ENCODE results near the gene PPM1J.

GRCh38 chr1:112689196-112689841 lies 25.8 kb downstream of the PPM1J start:
- TF ChIP-seq ZBTB40 (IDR thresholded peaks at IDR 0.05) (no peak), ZBTB40 (CRISPR knock-in tag; IDR thresholded peaks at IDR 0.05) (no peak), ZNF184 (CRISPR knock-in tag; IDR thresholded peaks at IDR 0.05) (no peak), SMARCE1 (IDR thresholded peaks at IDR 0.05) (no peak), CEBPB (tag; IDR thresholded peaks at IDR 0.05) (no peak), POLR2AphosphoS5 (IDR thresholded peaks at IDR 0.05; ENCODE audit: control insufficient read depth, insufficient read depth, low read depth, low read length) (no peak), ZNF253 (CRISPR knock-in tag; conservative IDR thresholded peaks at IDR 0.05) (no peak), KAT2B (IDR thresholded peaks at IDR 0.05; ENCODE audit: low read depth, low read length) (no peak), POLR2A (conservative IDR thresholded peaks at IDR 0.05) (no peak), CHD4 (IDR thresholded peaks at IDR 0.05; ENCODE audit: insufficient read depth, insufficient replicate concordance, low read depth, low read length, poor library complexity, severe bottlenecking) (no peak), ZNF280A (IDR thresholded peaks at IDR 0.05; ENCODE audit: low read depth, partially characterized antibody) (no peak), POLR2AphosphoS2 (IDR thresholded peaks at IDR 0.05; ENCODE audit: low read length) (no peak), NFE2L1 (tag; IDR thresholded peaks at IDR 0.05; ENCODE audit: borderline replicate concordance, low read depth) (no peak)
- TF ChIP-seq, protein P1, sequence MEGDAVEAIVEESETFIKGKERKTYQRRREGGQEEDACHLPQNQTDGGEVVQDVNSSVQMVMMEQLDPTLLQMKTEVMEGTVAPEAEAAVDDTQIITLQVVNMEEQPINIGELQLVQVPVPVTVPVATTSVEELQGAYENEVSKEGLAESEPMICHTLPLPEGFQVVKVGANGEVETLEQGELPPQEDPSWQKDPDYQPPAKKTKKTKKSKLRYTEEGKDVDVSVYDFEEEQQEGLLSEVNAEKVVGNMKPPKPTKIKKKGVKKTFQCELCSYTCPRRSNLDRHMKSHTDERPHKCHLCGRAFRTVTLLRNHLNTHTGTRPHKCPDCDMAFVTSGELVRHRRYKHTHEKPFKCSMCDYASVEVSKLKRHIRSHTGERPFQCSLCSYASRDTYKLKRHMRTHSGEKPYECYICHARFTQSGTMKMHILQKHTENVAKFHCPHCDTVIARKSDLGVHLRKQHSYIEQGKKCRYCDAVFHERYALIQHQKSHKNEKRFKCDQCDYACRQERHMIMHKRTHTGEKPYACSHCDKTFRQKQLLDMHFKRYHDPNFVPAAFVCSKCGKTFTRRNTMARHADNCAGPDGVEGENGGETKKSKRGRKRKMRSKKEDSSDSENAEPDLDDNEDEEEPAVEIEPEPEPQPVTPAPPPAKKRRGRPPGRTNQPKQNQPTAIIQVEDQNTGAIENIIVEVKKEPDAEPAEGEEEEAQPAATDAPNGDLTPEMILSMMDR (IDR thresholded peaks at IDR 0.05 in 2 of 3, conservative IDR thresholded peaks at IDR 0.05 in 1 of 3; ENCODE audit: insufficient read depth in 2 of 3, low read depth in 1 of 3, low read length in 3 of 3), result no peak
